GM19468 (cell line): ENCODE results near the gene P3H3.

Experiments used
- ATAC-seq: cut with Tn5 transposase; IDR thresholded peaks from one replicate; pipeline ENCODE4 v1.9.1; 2021; ENCODE audit warnings: mild to moderate bottlenecking, moderate library complexity, moderate number of reproducible peaks; ENCODE audit not compliant: unreplicated experiment; ENCODE audit errors: extremely low read depth

P3H3 gene

DNA sequence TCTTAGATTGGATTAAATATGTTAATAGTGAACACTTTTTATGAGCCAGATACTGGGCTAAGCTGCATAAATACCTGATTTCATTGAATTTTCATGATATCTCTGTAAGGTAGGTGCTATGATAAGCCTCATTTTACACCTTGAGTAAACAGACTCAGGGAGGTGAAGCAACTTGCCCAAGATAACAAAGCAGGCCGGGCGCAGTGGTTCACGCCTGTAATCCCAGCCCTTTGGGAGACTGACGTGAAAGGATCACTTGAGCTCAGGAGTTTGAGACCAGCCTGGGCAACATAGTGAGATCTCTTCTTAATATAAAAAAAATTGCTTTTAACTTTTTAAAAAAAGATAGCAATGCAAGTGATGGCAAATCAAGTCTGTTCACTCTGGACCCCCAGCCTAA is 13.9 kb downstream of the P3H3 start:
- no peak for ATAC-seq

DNA sequence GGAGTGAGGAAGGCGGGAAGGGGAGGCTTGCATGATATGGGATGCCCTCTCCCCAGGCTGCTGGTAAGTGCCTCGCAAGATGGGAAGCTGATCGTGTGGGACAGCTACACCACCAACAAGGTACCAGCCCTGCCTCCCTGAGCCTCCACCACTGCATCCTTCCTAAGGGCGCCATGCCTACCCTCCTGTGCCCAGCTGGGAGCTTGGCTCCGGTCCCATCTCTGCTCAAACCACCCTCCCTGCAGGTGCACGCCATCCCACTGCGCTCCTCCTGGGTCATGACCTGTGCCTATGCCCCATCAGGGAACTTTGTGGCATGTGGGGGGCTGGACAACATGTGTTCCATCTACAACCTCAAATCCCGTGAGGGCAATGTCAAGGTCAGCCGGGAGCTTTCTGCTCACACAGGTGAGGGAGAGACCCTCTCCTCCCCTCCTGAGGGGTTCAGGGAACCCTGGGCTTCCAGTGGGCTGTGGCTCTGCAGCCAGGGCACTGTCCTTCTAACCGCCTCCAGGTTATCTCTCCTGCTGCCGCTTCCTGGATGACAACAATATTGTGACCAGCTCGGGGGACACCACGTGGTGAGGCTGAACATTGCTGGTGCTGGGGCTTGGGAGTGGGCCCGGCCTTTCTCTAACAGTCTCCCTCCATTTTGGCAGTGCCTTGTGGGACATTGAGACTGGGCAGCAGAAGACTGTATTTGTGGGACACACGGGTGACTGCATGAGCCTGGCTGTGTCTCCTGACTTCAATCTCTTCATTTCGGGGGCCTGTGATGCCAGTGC is 15.1 kb downstream of the P3H3 start:
- no peak for ATAC-seq

DNA sequence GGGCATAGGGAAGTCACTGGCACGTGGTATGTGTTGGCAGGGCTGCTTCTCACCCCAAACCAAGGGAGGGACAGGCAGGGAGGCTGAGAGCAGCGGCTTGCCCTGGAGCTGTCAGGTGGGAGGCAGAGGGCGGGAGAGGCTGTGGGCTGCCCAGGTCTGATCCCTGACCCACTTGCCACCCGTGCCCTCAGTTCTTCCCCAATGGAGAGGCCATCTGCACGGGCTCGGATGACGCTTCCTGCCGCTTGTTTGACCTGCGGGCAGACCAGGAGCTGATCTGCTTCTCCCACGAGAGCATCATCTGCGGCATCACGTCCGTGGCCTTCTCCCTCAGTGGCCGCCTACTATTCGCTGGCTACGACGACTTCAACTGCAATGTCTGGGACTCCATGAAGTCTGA is 17.2 kb downstream of the P3H3 start:
- no peak for ATAC-seq

DNA sequence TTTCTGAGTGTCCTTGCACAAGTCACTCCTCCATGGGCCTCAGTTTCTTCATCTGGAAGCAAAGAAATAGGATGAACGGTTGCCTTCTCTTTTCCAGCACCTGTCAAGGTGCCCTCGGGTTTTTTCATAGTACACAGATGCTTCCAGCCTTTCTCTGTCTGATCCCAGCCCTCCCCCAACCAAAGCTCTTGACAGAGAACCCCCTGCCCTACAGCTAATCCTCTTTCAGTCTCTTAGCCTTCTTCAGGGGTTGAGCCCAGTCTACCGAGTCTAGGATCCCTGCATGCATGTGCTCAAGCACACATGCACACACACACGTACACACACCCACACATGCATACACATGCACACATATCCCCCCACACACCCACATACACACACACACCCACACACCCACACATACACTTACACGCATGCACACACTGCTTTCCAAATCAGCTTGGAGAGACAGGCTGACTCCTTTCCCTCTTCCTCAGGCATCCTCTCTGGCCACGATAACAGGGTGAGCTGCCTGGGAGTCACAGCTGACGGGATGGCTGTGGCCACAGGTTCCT is 18.2 kb downstream of the P3H3 start:
- ATAC-seq, result no peak

DNA sequence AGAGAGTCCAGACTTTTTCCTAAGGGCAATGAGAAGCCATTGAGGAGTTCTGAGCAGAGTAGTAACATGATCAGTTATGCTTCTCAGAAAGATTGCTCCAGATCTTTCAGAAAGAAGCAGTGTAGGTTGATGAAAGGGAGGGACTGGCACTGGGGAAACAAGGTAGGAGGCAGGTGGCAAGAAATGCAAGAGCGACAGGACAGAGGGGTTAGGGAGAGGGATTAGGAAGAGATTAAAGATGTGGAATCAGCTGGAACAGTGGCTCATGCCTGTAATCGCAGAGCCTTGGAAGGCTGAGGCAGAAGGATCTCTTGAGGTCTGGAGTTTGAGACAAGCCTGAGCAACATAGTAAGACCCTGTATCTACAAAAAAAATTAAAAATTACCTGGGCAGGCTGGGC is 19.5 kb downstream of the P3H3 start:
- no peak for ATAC-seq

DNA sequence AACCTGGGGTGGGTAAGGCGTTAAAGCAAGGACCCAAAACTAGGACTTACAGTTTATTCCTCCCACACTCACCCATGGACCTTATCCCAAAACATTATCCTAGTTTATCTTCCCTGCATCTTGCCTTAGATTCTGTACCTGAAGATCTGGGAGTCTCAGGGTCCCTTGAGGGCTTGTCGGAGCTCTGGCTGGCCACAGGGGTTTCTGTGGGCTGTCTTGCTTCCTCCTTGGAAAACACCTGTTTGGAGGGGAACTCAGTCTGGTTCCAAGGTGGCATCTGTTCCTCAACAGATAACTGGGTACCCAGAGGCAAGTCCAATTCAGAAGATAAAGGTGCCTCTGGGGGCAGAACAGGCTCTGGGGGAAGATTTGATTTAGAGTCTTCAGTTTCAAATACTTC is 21.2 kb downstream of the P3H3 start:
- no peak for ATAC-seq

DNA sequence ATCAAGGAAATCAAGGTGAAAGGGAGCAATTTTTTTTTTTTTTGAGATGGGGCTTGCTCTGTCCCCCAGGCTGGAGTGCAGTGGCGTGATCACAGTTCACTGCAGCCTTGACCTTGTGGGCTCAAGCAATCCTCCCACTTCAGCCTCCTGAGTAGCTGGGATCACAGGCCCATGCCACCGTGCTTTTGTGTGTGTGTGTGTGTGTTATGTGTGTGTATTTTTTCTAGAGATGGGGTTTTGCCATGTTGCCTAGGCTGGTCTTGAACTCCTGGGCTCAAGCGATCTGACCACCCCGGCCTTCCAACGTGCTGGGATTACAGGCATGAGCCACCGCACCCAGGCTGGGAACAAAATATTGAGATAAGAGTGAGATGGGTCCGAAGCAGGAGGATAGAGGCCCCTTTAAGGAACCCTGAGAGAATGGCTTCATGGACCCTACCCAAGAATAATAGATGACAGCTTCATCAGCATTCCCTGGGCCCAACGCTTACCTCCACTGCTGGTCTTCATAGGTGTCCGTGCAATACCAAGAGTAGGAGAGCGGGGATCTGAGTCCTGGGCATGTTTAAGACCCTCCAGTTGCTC is 21.9 kb downstream of the P3H3 start:
- ATAC-seq, result no peak

DNA sequence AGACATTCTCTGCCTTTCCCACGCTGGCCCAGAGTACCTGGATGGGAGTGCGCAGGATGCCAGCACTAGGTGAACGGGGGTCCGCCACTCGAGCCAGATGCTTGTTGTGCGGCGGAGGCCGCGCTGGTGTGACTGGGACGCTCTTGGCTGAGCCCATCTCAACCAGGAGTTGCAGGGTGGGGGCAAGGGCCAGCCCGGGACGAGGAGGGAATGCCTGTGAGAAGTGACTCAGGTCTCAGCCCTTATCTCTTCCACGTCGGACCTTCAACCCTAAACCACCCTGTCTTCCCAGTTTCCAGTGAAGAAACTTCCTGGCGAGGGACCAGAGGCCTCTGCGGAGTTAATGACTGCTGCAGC is 22.6 kb downstream of the P3H3 start:
- no peak for ATAC-seq

DNA sequence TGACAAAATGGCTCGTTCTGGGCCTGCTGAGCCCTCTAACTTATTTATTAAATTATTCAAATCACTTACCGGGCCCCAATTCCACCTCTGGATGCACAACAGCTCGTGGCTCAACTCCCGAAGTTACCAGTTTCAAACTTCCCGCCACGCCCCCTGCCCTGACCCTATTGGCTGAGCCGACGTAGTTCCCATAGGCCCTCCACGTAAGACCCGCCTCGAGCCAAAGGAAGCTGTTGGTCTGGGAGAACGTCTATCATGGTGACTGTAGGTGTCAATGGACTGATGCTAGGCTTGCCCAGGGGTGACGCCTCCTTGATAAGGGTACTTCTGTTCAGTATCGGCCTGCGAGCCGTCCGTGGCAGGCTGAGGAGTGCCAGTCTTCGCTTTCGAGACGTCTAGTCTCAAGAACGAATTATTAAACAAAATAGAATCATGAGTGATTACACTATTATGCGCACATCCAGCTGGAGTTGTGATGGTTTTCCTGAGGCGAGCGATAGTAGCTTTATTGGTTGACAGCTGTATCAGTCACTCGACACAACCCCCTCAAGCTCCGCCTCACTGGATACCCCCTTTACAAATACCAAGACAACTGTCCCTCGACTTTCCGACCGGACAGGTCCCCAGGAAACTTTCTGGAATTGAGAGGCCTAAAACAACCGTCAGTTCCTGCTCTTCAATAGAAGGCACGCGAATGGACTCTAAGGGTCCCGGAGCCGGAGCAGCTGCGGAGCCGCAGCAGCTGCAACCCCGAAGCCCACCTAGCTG is 23.1 kb downstream of the P3H3 start, which contains the start of gene CDCA3:
CDCA3 (minus strand) TSS at position 134 of the 768 bp plus-strand sequence. CDS start 334 bp downstream, outside the sequence.
- peak; percentile 40 for ATAC-seq

DNA sequence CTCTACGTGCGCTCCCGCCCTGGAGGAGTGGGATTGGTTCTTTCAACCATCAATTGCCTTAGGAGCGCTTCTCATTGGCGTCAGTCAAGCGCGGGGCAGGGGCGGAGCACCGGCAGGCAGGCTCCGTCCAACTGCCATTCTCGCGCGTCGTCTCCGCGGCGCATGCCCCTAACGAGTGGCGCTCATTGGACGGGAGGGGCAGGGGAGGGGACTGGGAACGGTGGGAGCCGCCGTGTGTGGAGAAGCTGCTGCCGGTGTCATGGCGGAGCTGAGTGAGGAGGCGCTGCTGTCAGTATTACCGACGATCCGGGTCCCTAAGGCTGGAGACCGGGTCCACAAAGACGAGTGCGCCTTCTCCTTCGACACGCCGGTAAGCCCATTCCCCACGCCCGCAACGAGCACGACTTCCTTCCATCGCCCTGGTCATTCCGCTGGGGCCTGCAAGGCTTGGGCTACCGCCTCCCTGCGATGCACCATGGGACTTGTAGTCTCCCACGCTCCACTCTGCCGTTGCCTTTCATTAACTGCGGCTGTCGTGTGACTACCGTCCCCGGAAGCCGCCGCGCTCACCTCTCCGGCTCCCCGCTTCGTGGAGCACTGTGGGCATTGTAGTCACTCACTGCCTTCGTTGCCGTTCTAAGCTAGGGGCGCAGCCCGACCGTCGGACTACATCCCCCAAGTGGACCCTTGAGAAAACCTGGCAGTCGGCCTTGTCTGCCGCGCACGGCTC is 23.9 kb downstream of the P3H3 start, which contains the start of gene USP5:
USP5 (plus strand) TSS at position 230 of the 730 bp plus-strand sequence; CDS start at position 260, 30 bp downstream.
- ATAC-seq, result peak; percentile 82

DNA sequence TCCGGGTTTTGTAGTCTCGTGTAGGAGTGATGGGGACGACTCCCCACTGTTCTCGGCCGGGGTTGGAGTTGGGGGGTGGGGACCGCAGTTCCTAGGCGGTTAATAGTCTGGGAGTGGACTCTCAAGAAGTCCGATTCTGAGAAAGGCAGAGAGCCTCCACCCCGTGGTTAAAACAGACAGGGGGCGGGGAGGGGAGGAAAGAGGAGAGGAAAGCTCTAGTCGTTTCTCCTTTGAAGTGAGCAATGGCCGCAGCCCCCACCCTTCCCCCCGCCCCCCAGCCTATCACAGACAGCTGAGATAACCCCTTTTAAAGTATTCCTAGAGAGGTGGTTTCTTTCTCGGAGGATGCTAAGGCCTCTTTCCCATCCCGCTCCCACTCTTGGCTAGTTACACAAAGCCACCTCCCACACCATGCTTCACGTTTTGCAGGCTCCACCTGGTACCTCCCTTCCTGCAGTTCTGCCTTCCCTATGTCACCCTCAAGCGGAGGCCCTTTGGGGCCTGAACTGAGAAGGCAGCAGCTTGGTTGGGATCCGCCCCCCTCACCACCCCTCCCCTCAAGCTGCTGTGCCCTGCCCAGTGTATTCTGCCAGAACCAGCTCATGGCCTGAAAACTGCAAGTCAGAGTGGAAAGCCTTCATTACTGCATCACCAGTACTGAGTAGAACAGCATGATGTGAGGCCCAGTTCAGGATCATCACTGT is 24.6 kb downstream of the P3H3 start:
- no peak for ATAC-seq

DNA sequence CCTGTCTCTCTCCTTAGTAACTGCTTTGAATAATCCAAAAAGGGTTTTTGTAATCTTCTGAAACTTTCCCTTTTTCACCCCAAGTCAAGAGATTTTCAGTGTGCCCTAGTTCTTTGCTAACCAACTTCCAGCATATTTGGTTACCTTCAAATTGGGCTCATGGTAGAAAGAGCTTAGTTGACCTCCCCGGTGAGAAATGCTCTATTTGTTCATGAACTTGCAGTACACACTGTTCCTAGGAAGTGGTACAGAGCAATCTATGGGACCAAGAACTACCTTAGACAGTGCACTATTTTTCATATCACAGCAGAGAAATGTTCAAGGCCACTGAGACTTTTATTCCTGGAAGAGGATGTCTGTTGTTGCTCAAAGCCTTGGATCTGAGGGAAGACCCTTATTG is 25.4 kb downstream of the P3H3 start:
- no peak for ATAC-seq

DNA sequence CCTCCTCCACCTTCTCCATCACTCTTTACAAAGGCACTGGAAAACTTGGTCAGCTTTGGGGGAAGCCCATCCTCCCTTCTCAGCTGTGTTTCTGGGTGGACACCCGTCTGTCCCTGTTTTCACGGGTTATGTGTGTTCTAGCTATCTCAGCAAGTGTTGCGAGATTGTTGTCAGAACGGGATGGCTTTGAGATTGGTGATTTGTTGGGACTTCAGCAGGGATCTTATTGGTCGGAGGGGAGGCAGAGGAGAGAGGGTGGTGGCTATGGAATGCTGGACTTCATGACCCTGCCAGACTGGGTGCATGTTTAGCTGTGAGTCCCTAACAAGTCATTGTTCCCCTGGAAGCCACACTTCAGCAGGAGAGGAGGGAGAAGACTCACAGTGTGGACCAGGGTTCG is 25.8 kb downstream of the P3H3 start:
- no peak for ATAC-seq

DNA sequence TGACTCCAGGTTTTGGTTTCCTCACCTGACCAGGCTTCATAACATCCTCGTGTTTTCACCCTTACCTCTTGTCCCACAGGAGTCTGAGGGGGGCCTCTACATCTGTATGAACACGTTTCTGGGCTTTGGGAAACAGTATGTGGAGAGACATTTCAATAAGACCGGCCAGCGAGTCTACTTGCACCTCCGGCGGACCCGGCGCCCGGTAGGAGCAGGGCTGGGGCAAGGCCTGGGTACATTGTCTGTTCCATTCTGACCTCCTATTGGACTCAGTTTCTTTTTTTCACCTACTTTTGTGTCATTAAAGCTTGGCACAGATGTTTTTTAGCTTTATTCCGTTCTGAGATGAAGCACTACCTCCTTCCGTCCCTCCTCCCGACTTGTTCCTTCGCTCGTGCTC is 27.1 kb downstream of the P3H3 start:
- ATAC-seq, result no peak

DNA sequence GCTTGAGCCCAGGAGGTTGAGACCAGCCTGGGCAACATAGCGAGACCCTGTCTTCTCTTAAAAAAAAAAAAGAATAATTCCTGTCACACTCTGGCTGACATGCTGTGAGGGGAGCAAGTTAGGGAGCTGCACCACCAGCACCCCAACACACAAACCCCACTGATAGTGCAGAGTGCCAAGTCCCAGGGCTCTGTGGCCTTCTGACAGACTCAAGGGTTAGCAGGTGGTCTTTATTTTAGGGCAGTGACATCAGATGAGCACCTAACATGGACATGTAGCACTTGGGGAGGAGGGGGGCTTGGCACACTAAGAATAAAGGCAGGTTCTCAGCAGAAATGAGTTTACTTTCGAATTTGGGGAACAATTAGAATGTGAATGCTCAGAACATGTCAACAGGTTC is 30.6 kb downstream of the P3H3 start:
- no peak for ATAC-seq

DNA sequence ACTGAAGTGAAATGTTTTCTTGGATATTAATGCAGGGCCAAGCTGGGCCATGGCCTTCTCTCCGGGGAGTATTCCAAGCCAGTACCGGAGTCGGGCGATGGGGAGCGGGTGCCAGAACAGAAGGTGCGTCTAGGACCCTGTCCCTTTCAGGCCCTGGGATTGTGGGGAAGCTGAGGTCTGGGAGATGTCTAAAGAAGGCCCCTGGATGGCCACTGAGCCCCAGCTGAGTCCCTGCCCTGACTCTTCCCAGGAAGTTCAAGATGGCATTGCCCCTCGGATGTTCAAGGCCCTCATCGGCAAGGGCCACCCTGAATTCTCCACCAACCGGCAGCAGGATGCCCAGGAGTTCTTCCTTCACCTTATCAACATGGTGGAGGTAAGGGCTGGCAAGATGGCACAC is 31.9 kb downstream of the P3H3 start:
- ATAC-seq, result no peak

DNA sequence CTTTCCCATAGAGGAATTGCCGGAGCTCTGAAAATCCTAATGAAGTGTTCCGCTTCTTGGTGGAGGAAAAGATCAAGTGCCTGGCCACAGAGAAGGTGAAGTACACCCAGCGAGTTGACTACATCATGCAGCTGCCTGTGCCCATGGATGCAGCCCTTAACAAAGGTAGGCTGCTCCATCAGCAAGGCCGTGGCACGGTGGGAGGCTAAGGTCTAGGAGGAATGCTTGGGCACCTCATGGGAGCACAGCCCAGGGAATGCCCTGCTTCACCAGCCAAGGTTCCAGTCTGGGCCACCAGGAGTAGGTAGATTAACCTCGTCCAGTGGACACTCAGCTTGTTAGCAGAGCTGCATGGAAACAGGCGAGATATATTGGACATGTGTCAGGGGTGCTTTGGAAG is 32.7 kb downstream of the P3H3 start:
- ATAC-seq, result no peak

DNA sequence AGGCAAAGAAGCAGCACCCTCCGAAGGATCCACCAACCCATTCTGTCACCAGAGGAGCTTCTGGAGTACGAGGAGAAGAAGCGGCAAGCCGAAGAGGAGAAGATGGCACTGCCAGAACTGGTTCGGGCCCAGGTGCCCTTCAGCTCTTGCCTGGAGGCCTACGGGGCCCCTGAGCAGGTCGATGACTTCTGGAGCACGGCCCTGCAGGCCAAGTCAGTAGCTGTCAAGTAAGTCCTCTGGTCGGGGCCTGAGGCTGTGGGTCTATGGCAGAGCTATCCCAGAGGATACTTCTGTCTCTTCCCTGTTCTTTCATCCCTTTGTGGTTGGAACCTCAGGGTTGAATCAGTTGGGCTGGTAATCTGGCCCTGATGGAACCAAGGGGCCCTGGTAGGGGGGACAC is 33.2 kb downstream of the P3H3 start:
- ATAC-seq, result no peak

DNA sequence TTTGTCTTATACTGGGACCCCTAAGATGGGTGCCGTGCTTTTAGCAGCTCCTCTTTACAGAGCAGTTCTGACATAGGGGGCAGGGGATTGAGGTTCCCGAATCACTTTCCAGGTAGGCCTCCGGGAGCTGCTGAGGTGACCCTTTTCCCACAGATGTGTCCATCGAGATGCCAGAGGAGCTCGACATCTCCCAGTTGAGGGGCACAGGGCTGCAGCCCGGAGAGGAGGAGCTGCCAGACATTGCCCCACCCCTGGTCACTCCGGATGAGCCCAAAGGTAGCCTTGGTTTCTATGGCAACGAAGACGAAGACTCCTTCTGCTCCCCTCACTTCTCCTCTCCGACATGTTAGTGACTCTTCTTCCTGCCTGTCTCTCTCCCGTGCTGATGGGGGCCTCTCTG is 34.8 kb downstream of the P3H3 start:
- ATAC-seq, result no peak
